ENCODE measurements around the gene CHSY3.
A peak's percentile ranks its signal among the peaks of the same experiment; 100 is the strongest.

CHSY3 gene

DNA sequence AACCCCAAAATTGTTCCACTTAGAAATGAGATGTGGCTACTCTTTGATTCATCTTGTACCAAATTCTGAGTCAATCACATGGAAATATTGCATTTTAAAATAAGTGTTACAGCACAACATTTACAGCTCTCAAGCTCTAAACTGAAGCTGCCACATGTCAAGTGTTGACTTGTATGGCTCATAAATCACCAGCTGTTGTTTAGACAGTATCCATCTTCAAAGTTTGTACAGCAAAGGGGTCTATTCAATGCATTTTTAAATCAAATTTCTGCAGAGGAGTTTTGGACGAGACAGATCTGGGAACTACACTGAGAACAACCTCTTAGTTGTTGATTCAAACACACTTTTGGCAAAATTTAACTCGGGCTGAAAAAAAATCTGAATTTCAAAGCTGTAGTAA is 31.4 kb downstream of the CHSY3 start:
- Histone ChIP-seq H3K36me3 (replicated peaks) (no peaks in the 10 kb centered on the region), H3K4me3 (ENCODE audit: low read depth, low read length) (no peak overlapping the region), H3K27me3 (replicated peaks) (no peaks in the 10 kb centered on the region), H3K27ac (no peak overlapping the region)
- no peak for DNase-seq
- in situ Hi-C loops (cut with HindIII; ENCODE audit: low pct_ligation_motif_present, low sequenced_read_pairs): no loop called here
- TF ChIP-seq, protein P1, sequence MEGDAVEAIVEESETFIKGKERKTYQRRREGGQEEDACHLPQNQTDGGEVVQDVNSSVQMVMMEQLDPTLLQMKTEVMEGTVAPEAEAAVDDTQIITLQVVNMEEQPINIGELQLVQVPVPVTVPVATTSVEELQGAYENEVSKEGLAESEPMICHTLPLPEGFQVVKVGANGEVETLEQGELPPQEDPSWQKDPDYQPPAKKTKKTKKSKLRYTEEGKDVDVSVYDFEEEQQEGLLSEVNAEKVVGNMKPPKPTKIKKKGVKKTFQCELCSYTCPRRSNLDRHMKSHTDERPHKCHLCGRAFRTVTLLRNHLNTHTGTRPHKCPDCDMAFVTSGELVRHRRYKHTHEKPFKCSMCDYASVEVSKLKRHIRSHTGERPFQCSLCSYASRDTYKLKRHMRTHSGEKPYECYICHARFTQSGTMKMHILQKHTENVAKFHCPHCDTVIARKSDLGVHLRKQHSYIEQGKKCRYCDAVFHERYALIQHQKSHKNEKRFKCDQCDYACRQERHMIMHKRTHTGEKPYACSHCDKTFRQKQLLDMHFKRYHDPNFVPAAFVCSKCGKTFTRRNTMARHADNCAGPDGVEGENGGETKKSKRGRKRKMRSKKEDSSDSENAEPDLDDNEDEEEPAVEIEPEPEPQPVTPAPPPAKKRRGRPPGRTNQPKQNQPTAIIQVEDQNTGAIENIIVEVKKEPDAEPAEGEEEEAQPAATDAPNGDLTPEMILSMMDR (IDR thresholded peaks at IDR 0.05; ENCODE audit: low read depth, low read length, missing control alignments): no peak

DNA sequence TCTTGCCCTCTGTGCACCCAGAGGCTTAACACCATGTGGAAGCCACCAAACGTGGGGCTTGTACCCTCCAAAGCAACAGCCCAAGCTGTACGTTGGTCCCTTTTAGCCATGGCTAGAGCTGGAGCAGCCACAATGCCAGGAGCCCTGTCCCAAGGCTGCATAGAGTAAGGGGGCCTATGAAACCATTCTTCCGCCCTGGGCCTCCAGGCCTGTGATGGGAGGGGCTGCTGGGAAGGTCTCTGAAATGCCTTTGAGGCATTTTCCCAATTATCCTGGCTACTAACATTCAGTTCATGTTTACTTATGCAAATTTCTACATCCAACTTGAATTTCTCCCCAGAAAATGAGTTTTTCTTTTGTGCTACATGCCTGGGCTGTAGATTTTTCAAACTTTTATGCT is 33.8 kb downstream of the CHSY3 start:
- in situ Hi-C loops (cut with HindIII; ENCODE audit: low pct_ligation_motif_present, low sequenced_read_pairs): no loop called here
- no peaks in the 10 kb centered on the region for H3K27me3 ChIP-seq (replicated peaks)
- H3K36me3 ChIP-seq (replicated peaks): no peaks in the 10 kb centered on the region
- TF ChIP-seq, protein P1 (IDR thresholded peaks at IDR 0.05; ENCODE audit: low read depth, low read length, missing control alignments): no peak
- H3K4me3 ChIP-seq (ENCODE audit: low read depth, low read length): no peak overlapping the region
- DNase-seq: no peak
- no peak overlapping the region for H3K27ac ChIP-seq

DNA sequence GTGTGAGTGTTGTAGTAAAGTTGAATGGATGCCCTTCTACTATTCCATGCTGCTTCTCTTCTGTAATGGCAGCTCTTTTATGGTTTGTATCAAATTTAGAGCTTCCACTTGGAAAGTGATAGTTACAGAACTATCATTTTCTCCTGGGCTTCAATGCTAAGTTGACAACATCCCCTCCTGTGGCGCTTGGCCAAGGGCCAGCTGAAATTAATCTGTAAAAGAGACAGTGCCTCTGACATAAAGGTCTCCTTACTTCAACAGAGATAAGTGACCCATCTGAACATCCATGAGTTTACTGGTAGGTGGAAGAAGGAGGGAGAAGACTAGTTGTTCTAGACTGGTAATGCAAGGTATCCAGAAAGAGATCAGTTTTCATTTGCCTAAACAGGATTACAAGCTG is 39.7 kb downstream of the CHSY3 start:
- H3K27me3 ChIP-seq (replicated peaks): no peaks in the 10 kb centered on the region
- TF ChIP-seq, protein P1 (IDR thresholded peaks at IDR 0.05; ENCODE audit: low read depth, low read length, missing control alignments): no peak
- no peaks in the 10 kb centered on the region for H3K36me3 ChIP-seq (replicated peaks)
- no peak overlapping the region for H3K27ac ChIP-seq
- no peak overlapping the region for H3K4me3 ChIP-seq (ENCODE audit: low read depth, low read length)
- in situ Hi-C loops (cut with HindIII; ENCODE audit: low pct_ligation_motif_present, low sequenced_read_pairs): no loop called here
- no peak for DNase-seq

DNA sequence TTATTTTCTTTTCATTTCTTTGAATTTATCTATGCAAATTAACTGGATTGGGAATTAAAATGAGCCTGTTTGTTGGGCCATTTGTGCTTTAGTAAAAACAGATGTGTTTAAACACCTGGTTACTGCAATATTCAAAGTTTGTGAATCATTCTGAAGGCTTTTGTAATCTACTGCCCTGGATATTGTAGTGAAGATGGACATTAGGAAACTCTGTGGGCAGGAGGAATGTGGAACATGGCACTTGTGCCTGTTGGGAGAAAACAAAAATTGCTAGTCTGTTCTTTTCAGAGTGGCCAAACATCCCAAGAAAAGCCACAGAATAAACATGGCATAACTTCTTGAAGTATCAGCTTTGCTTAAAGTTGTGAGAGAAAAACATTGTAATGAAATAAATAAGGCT is 40.8 kb downstream of the CHSY3 start:
- in situ Hi-C loops (cut with HindIII; ENCODE audit: low pct_ligation_motif_present, low sequenced_read_pairs): no loop called here
- TF ChIP-seq, protein P1 (IDR thresholded peaks at IDR 0.05; ENCODE audit: low read depth, low read length, missing control alignments): no peak
- Histone ChIP-seq H3K27ac (no peak overlapping the region), H3K4me3 (ENCODE audit: low read depth, low read length) (no peak overlapping the region), H3K27me3 (replicated peaks) (no peaks in the 10 kb centered on the region), H3K36me3 (replicated peaks) (no peaks in the 10 kb centered on the region)
- DNase-seq: peak; percentile 46

DNA sequence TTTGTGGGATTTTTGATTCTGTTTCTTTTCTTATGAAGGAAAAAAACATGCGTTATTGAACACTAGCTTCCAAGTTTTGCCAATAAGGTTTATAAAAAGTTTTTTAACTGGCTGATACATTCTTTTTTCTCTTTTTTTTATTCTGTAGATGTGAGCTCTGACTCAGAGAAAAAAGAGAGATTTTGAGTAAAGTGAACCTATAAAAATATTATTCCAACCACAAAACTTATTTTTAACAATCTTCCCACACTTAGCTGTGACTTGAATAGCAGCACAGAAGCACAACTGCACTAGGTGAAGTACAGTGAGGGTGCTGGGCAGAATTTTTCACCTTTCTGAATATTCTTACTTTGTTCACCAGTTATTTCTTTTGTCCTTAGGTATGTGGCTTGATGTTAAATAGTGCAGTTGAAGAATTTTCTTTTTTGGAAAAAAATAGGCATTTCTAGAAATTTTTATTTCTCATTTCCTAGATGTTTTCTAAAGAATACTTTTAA is 41.6 kb downstream of the CHSY3 start:
- in situ Hi-C loops (cut with HindIII; ENCODE audit: low pct_ligation_motif_present, low sequenced_read_pairs): no loop called here
- no peak overlapping the region for H3K4me3 ChIP-seq (ENCODE audit: low read depth, low read length)
- H3K27ac ChIP-seq: no peak overlapping the region
- no peaks in the 10 kb centered on the region for H3K27me3 ChIP-seq (replicated peaks)
- H3K36me3 ChIP-seq (replicated peaks): no peaks in the 10 kb centered on the region
- TF ChIP-seq, protein P1 (IDR thresholded peaks at IDR 0.05; ENCODE audit: low read depth, low read length, missing control alignments): no peak
- no peak for DNase-seq

DNA sequence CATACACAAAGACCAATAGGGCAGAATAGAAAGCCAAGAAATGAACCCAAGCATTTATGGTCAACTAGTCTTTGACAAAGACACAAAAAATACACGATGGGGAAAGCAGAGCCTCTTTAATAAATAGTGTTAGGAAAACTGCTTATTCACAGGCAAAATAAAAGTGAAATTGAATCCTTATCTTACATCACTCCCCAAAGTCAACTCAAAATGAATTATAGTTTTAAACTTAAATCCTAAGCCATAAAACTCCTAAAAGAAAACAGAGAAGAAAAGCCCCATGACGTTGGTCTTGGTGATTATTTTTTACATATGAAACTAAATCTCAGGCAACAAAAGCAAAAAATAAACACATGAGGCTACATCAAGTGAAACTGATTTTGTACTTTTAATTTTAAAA is 46.8 kb downstream of the CHSY3 start:
- TF ChIP-seq, protein P1 (IDR thresholded peaks at IDR 0.05; ENCODE audit: low read depth, low read length, missing control alignments): no peak
- Histone ChIP-seq H3K27ac (no peak overlapping the region), H3K36me3 (replicated peaks) (no peaks in the 10 kb centered on the region), H3K27me3 (replicated peaks) (no peaks in the 10 kb centered on the region), H3K4me3 (ENCODE audit: low read depth, low read length) (no peak overlapping the region)
- in situ Hi-C loops (cut with HindIII; ENCODE audit: low pct_ligation_motif_present, low sequenced_read_pairs): no loop called here
- DNase-seq: no peak
